Fibroblast of upper back skin (primary cell): ENCODE measurements around the gene TSHZ2.
A peak's percentile ranks its signal among the peaks of the same experiment; 100 is the strongest.
"Not testable (repeated sequence)": the region's sequence is repeated elsewhere in the genome, so short reads cannot be mapped to it uniquely, and the experiment has no call there.

Experiments used
- DNase-seq: peaks from one replicate; pipeline ENCODE4 v3.0.0-alpha.2; 2013

Gene TSHZ2

DNA sequence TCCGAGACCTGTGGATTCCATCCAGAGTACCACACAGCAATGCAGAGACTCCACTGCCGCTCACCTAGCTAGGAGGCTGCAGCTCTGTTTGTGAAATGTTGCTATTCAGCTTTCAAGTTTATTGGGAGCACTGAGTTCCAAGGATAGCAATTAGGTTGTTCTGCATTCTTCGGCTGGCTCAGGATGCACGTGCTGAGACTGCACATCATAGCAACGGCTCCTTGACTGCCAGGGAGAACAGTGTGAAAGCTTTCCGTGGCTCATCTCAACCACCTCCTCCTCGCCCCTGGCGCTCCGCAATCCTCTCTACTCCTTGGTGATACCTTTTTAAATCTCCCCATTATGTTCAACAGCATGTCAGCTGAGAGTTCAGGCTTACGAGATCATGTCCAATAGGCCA, 116.6 kb downstream of the TSHZ2 start:
- DNase-seq, result no peak

- not testable (repeated sequence) for DNase-seq
Measured at GRCh38 chr20:53089851-53090250, 117.7 kb downstream of the TSHZ2 start.

DNA sequence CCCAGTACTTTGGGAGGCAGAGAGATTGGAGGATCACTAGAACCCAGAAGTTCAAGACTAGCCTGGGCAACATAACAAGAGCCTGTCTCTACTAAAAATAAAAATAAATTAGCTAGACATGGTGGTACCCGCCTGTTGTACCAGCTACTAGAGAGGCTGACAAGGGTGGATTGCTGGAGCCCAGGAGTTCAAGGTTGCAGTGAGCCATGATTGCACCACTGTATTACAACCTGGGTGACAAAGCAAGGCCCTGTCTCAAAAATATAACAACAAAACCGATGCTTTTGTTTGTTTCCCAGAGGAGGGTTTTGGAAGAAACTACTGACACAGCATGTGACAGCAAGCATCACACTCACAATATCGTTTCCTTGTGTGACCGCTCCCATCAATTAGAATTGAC, 119.6 kb downstream of the TSHZ2 start:
- no peak for DNase-seq

DNA sequence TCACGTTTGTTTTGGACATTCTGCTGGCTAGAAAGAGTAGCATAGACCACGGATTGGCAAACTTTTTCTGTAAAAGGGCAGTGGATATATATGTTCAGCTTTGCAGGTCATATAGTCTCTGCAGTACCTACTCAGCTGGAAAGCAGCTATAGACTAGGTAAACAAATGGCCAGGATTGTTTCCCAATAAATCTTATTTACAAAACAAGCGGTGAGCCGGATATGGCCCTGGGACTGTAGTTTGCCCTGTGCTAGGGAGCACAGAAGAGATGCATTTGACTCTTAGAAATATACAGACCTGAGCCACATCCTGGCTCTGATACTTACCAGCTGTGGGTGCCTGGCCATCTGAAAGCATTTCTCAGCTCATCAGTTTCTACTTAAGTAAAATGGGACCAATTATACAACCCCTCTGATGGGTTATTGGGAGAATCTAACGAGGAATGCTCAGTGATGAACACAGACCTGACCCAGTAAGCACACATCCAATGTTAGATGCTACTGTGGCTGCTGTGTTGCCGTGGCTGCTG, 120.7 kb downstream of the TSHZ2 start:
- DNase-seq, result no peak

DNA sequence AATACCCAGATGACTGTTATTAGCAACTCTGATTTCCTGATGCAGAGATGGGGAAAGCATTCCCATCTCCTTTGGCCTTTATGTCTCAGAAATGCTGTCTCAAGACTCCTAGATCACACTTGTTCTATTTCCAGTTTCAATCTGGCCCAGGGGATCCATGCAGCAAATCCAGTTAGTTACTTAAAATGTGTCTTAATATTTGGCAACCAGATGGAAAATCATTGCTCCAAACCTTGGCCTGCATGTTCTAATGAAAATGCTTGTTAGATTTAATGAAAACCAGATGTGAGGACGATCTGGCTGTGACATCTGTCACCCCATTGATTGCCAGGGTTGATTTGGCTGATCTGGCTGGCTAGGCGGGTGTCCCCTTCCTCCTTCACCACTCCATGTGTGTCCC, 125.2 kb downstream of the TSHZ2 start:
- no peak for DNase-seq

DNA sequence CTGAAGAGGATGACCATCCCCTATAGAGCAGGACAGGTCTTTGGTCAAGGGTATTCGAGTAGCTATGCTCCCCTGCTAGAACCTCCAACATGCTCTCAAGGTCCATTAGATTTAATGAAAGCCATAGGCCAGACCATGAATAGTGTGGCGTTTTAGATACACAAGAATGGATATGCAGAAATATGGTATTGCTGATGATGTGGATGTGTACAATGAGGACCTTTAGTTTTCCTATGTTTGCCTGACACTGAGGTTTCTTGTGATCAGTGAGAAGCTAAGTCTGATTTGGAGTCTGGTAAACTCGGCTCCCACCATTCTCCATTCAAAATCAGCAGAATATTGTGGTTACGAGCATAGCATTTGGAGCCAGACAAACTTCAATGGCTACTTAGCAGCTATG, 125.6 kb downstream of the TSHZ2 start:
- no peak for DNase-seq

- DNase-seq, result peak; percentile 90
Measured at GRCh38 chr20:53098621-53099020, 126.5 kb downstream of the TSHZ2 start.

- DNase-seq, result peak; percentile 69
Measured at GRCh38 chr20:53099856-53100255, 127.7 kb downstream of the TSHZ2 start.

GRCh38 chr20:53100476-53100911, 128.3 kb downstream of the TSHZ2 start:
- peak; percentile 72 for DNase-seq

DNA sequence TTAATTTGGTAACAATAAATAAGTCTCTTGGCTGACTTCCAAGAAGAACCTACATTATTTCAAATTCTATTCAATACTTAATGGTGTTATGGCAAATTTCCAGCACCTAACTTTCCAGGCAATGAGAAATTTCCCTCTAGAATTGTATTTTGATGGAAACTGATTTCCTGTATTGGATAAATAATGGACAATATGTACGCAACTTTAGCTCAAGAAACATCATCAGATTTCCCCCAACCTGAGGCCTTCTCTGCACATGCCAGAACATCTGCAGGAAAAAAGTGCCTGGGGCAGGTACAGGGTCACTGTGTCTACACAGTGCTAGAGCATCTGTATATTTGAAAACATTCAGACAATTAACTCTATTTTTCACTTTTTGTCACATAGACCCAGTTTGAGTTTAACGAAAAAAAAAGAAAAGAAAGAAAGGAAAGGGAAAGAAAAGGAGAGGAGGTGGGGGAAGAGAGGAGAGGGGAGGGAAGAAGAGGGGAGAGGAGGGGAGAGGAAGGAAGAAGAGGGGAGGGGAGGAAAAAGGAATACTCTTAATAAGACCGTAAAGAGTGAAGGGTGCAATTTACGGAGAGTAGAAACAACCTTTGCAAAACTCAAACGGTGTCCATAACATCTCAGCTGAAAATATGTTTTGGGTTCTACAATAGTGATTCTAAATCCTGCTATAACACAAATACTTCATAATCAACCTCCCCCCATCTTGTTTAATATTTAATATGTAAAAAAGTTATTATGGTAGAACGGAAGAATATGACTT, 130.0 kb downstream of the TSHZ2 start:
- DNase-seq, result no peak

DNA sequence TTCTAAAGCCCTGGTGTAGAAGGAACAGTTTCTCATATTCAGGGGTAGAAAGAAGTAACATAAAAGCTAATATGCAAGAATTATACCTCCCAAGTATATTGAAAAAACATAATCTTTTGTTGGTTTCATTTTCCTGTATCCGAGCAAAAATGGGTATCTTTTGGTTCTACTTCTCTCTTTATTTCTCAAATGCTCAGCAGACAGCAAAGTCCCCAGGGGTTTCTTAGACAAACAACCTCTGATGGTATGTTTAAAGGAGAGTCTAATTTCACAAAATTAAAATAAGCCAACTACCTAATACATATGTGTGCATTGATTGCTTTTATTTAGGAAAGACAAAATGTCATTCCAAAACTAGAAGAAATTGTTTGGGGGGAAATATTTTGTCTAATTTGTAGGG, 131.0 kb downstream of the TSHZ2 start:
- no peak for DNase-seq

DNA sequence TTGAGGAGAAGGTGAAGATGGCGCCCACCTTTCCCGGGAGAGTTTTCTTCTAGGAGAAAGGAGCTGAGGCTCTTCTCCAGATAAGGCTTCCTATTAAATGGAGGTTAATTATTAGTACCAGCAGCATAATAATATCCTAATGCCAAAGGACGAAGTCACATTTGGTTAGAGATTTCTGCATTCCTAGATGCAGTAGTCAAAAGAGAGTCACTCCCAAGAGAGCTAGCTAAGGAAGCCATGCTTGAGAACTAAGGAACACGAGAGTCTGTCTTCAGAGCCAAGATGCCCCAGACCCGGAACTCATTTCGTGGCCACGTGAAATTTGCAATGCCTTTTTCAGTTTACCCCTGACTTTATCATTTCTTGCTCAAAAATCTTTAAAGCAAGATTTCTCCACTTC, 132.7 kb downstream of the TSHZ2 start:
- peak; percentile 64 for DNase-seq

DNA sequence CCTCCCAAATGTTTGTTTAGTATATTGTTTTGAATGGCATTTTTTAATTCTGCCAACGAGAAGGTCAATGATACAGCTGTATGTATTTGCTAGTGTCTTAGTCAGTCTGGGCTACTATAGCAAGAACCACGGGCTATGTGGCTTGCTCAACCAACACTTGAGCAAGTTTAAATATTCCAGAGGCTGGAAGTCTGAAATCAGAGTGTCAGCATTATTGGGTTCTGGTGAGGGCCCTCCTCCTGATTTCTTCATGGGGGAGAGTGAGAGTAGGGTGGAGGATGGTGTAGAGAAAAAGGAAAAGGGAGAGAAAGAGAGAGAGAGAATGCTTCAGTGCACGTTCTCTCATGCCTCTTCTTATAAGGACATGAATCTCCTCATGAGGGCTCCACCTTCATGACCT, 144.6 kb downstream of the TSHZ2 start:
- no peak for DNase-seq

DNA sequence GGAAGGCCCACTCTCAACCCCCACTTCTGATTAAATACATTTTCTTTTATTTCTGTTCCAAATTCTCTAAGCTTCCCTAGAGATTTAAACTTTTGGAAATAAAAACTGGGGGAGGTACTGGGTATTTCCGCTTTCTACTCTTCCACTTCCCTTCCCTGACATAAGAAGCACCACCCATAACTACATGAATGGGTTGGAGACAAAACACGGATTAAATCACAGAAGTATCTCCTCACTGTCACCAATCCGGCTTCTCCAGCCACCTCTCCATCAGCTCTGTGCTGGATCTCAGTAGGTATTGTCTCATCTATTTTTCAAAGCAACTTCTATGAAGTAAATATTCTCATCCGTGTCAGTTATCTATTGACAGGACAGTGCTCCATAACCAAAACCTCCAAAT, 150.7 kb downstream of the TSHZ2 start:
- no peak for DNase-seq

DNA sequence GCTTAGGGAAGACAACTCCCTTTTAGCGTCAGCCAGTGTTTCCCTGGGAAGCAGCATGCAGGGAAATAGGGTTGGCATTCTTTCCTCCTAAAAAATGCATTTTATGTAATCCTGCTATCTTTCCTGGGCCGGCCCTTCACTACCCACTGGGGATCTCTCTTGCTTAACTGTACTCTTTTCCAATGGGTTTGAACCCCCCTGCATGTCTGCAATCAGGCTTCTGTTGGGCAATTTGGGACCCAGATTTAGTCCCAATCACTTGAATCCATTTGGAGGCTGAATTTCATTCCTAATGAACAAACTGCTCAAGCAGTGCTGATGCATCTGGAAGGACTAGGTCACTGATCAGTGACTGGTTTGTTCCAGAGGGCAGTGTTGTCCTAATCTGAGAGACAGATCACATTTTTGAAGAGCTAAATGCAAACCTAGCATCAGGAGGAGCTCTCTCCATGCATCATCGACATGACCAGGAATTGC, 152.0 kb downstream of the TSHZ2 start:
- DNase-seq, result no peak

GRCh38 chr20:53124803-53125202, 152.6 kb downstream of the TSHZ2 start:
- DNase-seq, result no peak

DNA sequence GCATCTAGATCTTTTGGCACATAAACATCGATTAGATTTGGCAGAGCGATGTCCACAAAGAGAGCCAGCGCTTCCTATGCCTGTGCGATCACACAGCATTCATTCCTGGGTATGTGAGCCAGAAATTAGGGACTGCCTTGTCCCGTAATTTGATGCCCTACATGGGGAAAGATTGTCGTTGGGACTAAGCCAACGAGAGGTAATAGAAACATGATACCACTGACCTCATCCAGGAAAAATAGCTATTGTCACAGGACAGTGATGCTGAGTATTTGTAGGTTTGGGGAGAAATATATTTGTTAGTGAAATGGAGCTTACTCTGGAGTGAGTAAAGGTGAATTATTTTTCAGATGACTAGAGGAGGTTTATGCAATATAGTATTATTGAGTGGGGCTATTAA, 154.0 kb downstream of the TSHZ2 start:
- DNase-seq, result peak; percentile 38

- DNase-seq, result no peak
Measured at GRCh38 chr20:53127027-53127426, 154.9 kb downstream of the TSHZ2 start.

DNA sequence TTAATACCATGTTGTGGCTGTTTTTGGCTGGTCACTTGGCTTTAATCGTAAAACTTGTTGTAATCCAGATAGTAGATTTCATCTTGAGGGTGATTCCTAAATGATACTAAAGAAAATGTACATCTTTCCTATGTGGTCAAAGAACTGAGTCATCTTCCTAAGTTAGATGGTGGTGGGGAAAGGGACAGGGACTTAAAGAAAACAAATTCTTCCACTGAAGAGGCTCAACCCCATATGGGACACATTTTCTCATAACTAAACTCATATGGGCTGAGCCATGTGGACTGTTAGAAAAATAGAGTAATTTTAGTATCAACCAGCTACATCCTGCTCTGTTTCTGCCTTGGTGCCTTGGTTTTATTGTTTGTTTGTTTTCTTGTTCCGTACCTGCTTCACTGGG, 155.8 kb downstream of the TSHZ2 start:
- peak; percentile 72 for DNase-seq

DNA sequence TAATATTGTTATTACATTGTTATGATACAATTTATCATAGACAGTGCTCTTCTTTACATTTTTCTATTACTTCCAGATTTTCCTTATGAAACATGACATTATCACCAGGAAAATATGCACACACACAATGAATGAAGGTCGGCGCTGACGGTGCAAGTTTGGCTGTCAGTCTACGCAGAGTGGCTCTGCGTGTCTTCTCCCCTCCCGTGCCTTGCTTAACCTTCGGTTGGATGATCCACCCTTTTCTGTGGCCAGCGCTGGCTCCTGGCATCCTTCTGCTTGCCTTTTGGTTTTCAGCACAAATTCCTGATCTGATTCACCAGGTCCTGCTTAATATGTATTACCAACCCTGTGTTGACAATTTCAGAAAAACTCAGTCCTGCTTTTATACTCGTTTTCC, 157.4 kb downstream of the TSHZ2 start:
- peak; percentile 85 for DNase-seq

- no peak for DNase-seq
Measured at GRCh38 chr20:53130795-53131194, 158.6 kb downstream of the TSHZ2 start.

- no peak for DNase-seq
Measured at GRCh38 chr20:53133125-53133524, 161.0 kb downstream of the TSHZ2 start.

- no peak for DNase-seq
Measured at GRCh38 chr20:53133628-53134027, 161.5 kb downstream of the TSHZ2 start.

GRCh38 chr20:53136473-53136872, 164.3 kb downstream of the TSHZ2 start:
- no peak for DNase-seq
